Right lobe of liver (tissue), 4 donors: ENCODE data around the gene CNOT3.

Experiments
- CTCF ChIP-seq, 4 donors: fragments of 200-600 bp in 3 of 4; fragments of 450-650 bp in 1 of 4; IDR thresholded peaks; one replicate each; pipeline versions ENCODE4 v1.5.1 to v1.8.0; 2016 to 2022; ENCODE audit warnings: antibody characterized with exemption in 4 of 4, mild to moderate bottlenecking in 2 of 4
- POLR2A ChIP-seq: fragments of 450-650 bp; IDR thresholded peaks from one replicate; pipeline ENCODE4 v1.6.1; 2017; ENCODE audit warnings: antibody characterized with exemption, mild to moderate bottlenecking
- donor health status: DM: no; HTN: no; CAD: no.
- donor health status: DM: no; HTN: no; CAD: no.
- donor health status: DM: no; HTN: yes; CAD: no.

- TF ChIP-seq CTCF (IDR thresholded peaks at IDR 0.05) (no peak), POLR2A (no peak)
Measured at GRCh38 chr19:54190503-54191010, 53.0 kb downstream of the CNOT3 start.
